IMR-90 (cell line): Measurements from ENCODE around the gene ATP9B. TPM values are rescaled to one million over a fixed set of nuclear protein-coding genes. Genes with fewer than 3 reads are reported as not detected.

Experiments used
- ATAC-seq: fragments of 200-7000 bp; cut with Tn5 transposase; 2 replicates; pipeline ENCODE4 v1.9.1; 2020; ENCODE audit warnings: low read depth, mild to moderate bottlenecking, moderate library complexity
- BruUV-seq: library from RNA; stranded (reverse); fragments of 400-500 nt; replicated peaks from 2 replicates; lab custom pipeline; 2021; lab: Mats Ljungman, UMichigan
- CTCF ChIA-PET: fragments of 300-600 bp; formaldehyde crosslinking; extraction: SDS; loops from one replicate; lab custom pipeline; 2021; ENCODE audit warnings: antibody characterized with exemption; lab: Yijun Ruan, JAX
- POLR2A ChIA-PET: fragments of 300-600 bp; sonication (Branson Sonifier 250); formaldehyde crosslinking; loops from one replicate; lab custom pipeline; 2022; ENCODE audit warnings: antibody characterized with exemption; ENCODE audit not compliant: unreplicated experiment; lab: Charles Lee
- DNase-seq: peaks from one replicate; pipeline ENCODE4 v3.0.0; 2013
- H2AFZ ChIP-seq: replicated peaks from 2 replicates; pipeline ENCODE3; 2013; ENCODE audit warnings: low read length, mild to moderate bottlenecking; ENCODE audit not compliant: poor library complexity
- H2AK5ac ChIP-seq: 2 replicates; pipeline ENCODE4 v1.6.1; 2013; ENCODE audit warnings: low read depth, low read length, inconsistent platforms
- H2AK9ac ChIP-seq: replicated peaks from 2 replicates; pipeline ENCODE3; 2013; ENCODE audit warnings: mild to moderate bottlenecking, low read depth, low read length, moderate library complexity; ENCODE audit not compliant: poor library complexity
- H2BK120ac ChIP-seq: 2 replicates; pipeline ENCODE4 v1.6.1; 2013; ENCODE audit warnings: low read depth, low read length, inconsistent platforms
- H2BK15ac ChIP-seq: 3 replicates; pipeline ENCODE4 v1.6.1; 2013; ENCODE audit warnings: low read depth, low read length, inconsistent platforms
- H2BK20ac ChIP-seq: 2 replicates; pipeline ENCODE4 v1.6.1; 2013; ENCODE audit warnings: low read depth, mild to moderate bottlenecking, inconsistent platforms, low read length, moderate library complexity
- H2BK5ac ChIP-seq: 2 replicates; pipeline ENCODE4 v1.6.1; 2013; ENCODE audit warnings: mild to moderate bottlenecking, low read depth, low read length, inconsistent platforms; ENCODE audit not compliant: poor library complexity, severe bottlenecking
- H3K14ac ChIP-seq: replicated peaks from 2 replicates; pipeline ENCODE4 v1.6.1; 2013; ENCODE audit warnings: low read depth, low read length, inconsistent platforms
- H3K18ac ChIP-seq: 2 replicates; pipeline ENCODE4 v1.6.1; 2013; ENCODE audit warnings: low read depth, low read length, control low read depth
- H3K23ac ChIP-seq: 2 replicates; pipeline ENCODE4 v1.6.1; 2013; ENCODE audit warnings: low read depth, low read length, inconsistent platforms
- H3K27ac ChIP-seq: 2 replicates; pipeline ENCODE4 v1.5.1; 2013; ENCODE audit warnings: mild to moderate bottlenecking, control low read depth, low read length; ENCODE audit not compliant: insufficient read depth
- H3K27me3 ChIP-seq: 2 replicates; pipeline ENCODE4 v1.6.1; 2013; ENCODE audit warnings: low read length; ENCODE audit not compliant: control insufficient read depth, insufficient read depth
- H3K36me3 ChIP-seq: 2 replicates; pipeline ENCODE4 v1.6.1; 2013; ENCODE audit warnings: low read length, mixed read lengths; ENCODE audit not compliant: control insufficient read depth, insufficient read depth
- H3K4ac ChIP-seq: 2 replicates; pipeline ENCODE4 v1.6.1; 2013; ENCODE audit warnings: low read depth, low read length, inconsistent platforms
- H3K4me1 ChIP-seq: 2 replicates; pipeline ENCODE4 v1.6.1; 2013; ENCODE audit warnings: low read length, mixed read lengths; ENCODE audit not compliant: control insufficient read depth, insufficient read depth
- H3K4me2 ChIP-seq: 2 replicates; pipeline ENCODE4 v1.6.1; 2013; ENCODE audit warnings: low read depth, mild to moderate bottlenecking, control low read depth, low read length, moderate library complexity
- H3K4me3 ChIP-seq: 2 replicates; pipeline ENCODE4 v1.5.1; 2013; ENCODE audit warnings: low read depth, mild to moderate bottlenecking, control low read depth, low read length, moderate library complexity; ENCODE audit not compliant: insufficient read depth
- H3K56ac ChIP-seq: 2 replicates; pipeline ENCODE4 v1.6.1; 2013; ENCODE audit warnings: low read length, inconsistent platforms; ENCODE audit not compliant: insufficient read depth; ENCODE audit errors: extremely low read depth
- H3K79me1 ChIP-seq, 2 experiments: 2 replicates each; pipeline ENCODE4 v1.6.1; 2013; ENCODE audit warnings: low read length in 2 of 2, inconsistent platforms in 1 of 2, low read depth in 1 of 2
- H3K9ac ChIP-seq: 2 replicates; pipeline ENCODE4 v1.6.1; 2013; ENCODE audit warnings: low read depth, low read length, control low read depth
- H3K9me1 ChIP-seq: 2 replicates; pipeline ENCODE4 v1.6.1; 2013; ENCODE audit warnings: low read length, inconsistent platforms; ENCODE audit not compliant: insufficient read depth
- H3K9me3 ChIP-seq: 2 replicates; pipeline ENCODE4 v1.6.1; 2013; ENCODE audit warnings: low read length; ENCODE audit not compliant: control insufficient read depth, insufficient read depth
- H4K20me1 ChIP-seq: 2 replicates; pipeline ENCODE4 v1.6.1; 2013; ENCODE audit warnings: low read length, inconsistent platforms; ENCODE audit not compliant: insufficient read depth
- H4K5ac ChIP-seq: 2 replicates; pipeline ENCODE4 v1.6.1; 2013; ENCODE audit warnings: mild to moderate bottlenecking, low read depth, low read length, control low read depth
- H4K8ac ChIP-seq, 2 experiments: 2 replicates each; pipeline ENCODE4 v1.6.1; 2013; ENCODE audit warnings: low read depth in 2 of 2, low read length in 2 of 2, control low read depth in 1 of 2, inconsistent platforms in 1 of 2
- H4K91ac ChIP-seq: 2 replicates; pipeline ENCODE4 v1.6.1; 2013; ENCODE audit warnings: low read depth, low read length, inconsistent platforms; ENCODE audit not compliant: insufficient read depth
- FOS ChIP-seq: fragments of 150-350 bp; IDR thresholded peaks from 2 replicates; pipeline ENCODE4 v1.6.1; 2016; ENCODE audit warnings: low read depth, low read length
- POLR2A ChIP-seq: IDR thresholded peaks from 2 replicates; pipeline ENCODE4 v1.6.1; 2012; ENCODE audit warnings: mild to moderate bottlenecking, low read depth, low read length
- RFX5 ChIP-seq: IDR thresholded peaks from 2 replicates; pipeline ENCODE4 v1.8.0; 2012; ENCODE audit warnings: low read depth, mild to moderate bottlenecking, low read length, moderate library complexity
- WGBS, 2 experiments: methylation state at CpG; one replicate each; pipeline versions ENCODE4 v1.1.5 to v1.1.7; 2013; ENCODE audit warnings: missing lambda C conversion rate in 2 of 2; ENCODE audit not compliant: insufficient read length in 1 of 2; ENCODE audit errors: extremely low coverage in 2 of 2; 5-methylcytosine and 5-hydroxymethylcytosine counted together
- dilution Hi-C: fragments of 300-500 bp; cut with HindIII; formaldehyde crosslinking; loops from one replicate; pipeline ENCODE4 v1.14.3; 2018; ENCODE audit warnings: low sequenced_read_pairs; ENCODE audit not compliant: unreplicated experiment
- in situ Hi-C: fragments of 300-500 bp; cut with MboI; formaldehyde crosslinking; loops from 3 replicates; pipeline ENCODE4 v1.14.3; 2019; ENCODE audit warnings: low sequenced_read_pairs, inconsistent platforms, mixed read lengths
- intact Hi-C: fragments of 100-400 bp; cut with micrococcal nuclease; formaldehyde crosslinking; loops from 2 replicates; pipeline ENCODE4 v1.10.0; 2022
- polyA plus RNA-seq, 3 experiments: library from polyadenylated mRNA; depleted of rRNA; stranded (reverse); fragments of >200 nt; gene quantifications; 2 replicates each; pipeline ENCODE4 v1.2.3, GENCODE V29; 2012; ENCODE audit warnings: low replicate concordance in 1 of 3
- total RNA-seq: library from RNA; depleted of rRNA; stranded (reverse); fragments of >200 nt; gene quantifications from 2 replicates; pipeline ENCODE4 v1.2.3, GENCODE V29; 2012
- TF ChIP-seq, protein P1 (sequence below): fragments of 150-350 bp; IDR thresholded peaks from 2 replicates; pipeline ENCODE4 v1.6.1; 2016; ENCODE audit warnings: low read depth, mild to moderate bottlenecking, low read length, moderate library complexity, borderline replicate concordance

Gene ATP9B
- total and polyA plus RNA-seq, 2 of the 4 experiments (the other 2 are of a cell fraction), result 11.0 to 11.5 TPM

DNA sequence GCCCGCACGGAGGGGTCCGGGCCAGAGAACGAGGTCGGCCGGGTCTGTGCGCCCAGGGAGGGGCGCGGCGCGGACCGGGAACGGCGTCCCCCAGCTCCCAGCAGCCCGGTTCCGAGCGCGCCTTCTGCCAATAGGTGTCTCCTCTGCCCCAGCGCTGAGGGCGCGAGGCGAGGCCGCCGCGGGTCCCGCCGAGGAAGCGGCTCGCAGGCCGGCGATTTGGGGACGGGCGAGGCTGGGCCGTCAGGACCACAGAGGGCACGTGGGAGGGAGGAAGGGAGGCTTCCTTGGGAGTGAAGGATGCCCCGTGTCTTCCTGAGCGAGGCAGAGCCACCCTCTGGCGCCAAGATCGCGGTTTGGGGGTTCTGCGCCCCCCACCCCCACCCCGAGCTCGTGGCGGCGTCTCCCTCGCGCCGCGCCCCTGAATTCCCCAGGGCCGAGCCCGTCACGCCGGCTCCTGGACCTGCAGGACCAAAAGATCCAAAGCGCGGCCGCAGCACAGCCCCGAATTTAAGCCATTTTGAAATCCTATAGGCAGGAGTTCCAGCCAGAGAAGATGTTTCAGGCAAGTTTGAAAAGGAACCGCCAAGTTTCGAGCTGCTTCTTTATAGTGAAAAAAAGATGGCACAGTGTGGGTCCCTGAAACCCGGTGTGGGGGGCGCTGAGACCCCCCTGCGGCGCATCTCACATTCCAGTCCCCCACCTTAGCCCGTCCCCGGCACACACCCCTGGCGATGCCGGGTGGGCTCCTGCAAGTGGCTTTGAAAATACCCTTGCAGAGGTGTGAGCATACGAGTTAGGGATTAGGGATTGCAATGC lies 327.4 kb downstream of the ATP9B start (continued):
- TF ChIP-seq, protein P1, sequence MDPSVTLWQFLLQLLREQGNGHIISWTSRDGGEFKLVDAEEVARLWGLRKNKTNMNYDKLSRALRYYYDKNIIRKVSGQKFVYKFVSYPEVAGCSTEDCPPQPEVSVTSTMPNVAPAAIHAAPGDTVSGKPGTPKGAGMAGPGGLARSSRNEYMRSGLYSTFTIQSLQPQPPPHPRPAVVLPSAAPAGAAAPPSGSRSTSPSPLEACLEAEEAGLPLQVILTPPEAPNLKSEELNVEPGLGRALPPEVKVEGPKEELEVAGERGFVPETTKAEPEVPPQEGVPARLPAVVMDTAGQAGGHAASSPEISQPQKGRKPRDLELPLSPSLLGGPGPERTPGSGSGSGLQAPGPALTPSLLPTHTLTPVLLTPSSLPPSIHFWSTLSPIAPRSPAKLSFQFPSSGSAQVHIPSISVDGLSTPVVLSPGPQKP, result no peak

DNA sequence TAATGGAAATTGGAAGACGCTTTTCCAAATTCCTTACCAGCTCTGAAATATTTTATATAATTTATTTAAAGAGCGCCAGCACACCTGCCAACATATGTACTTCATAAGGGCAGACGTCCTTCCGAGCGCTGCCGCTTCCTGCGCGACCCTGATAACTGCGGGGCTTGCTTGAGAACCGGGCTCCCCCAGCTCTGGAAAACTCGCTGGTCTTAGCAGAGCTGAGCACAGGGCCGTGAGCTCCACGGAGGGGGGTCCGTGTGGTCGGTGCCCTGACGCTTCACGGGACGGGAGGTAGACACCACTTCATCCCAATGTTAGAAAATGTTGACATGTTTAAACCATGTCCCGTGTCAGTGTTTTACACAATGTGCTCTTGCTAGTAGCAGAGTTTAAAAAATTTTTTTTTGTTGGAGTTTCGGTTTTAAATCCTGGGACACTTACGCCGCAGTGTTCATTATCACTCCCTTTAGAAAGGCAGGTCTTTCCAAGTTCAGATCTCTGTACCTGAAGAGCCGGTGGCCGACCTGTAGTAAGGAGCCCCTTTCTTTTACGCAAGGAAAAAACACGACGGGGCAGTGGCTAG lies 328.1 kb downstream of the ATP9B start:
- dilution Hi-C loops, result no loop called here
- Histone ChIP-seq H3K27me3 (peaks cover 9% of the 10 kb centered on the region), H3K4ac (no peak overlapping the region), H3K56ac (no peak overlapping the region), H3K9me1 (no peaks in the 10 kb centered on the region), H3K36me3 (no peaks in the 10 kb centered on the region), H3K4me2 (no peak overlapping the region), H3K9ac (no peak overlapping the region), H2AK5ac (no peak overlapping the region), H3K23ac (no peak overlapping the region), H2AK9ac (no peak overlapping the region), H3K9me3 (no peaks in the 10 kb centered on the region), H3K4me1 (peaks cover 5% of the 10 kb centered on the region), H3K14ac (no peak overlapping the region), H3K18ac (no peak overlapping the region), H2AFZ (no peak overlapping the region), H3K79me1 (no peaks in the 10 kb centered on the region), H2BK20ac (no peak overlapping the region), H4K20me1 (no peaks in the 10 kb centered on the region), H4K5ac (no peak overlapping the region), H2BK15ac (no peak overlapping the region), H2BK5ac (no peak overlapping the region), H3K4me3 (no peak overlapping the region), H3K27ac (no peak overlapping the region), H2BK120ac (no peak overlapping the region), H4K91ac (no peak overlapping the region), H4K8ac (no peak overlapping the region)
- no peak for DNase-seq
- ATAC-seq, result no peak
- in situ Hi-C loops, result no loop called here
- intact Hi-C loops, result no loop called here
- WGBS, 2 experiments, result 40% methylated on average over 1 of the region's 27 CpGs; no CpG with 5 or more reads in 1 of the 2 experiments
- no TSS peak for BruUV-seq
- ChIA-PET POLR2A (no interaction called here), CTCF (interaction anchor here (0.6 kb wide), 2 partner anchors 11 to 205 kb away, joined by 3 to 4 read pairs; no protein-coding TSS in a partner anchor)
- TF ChIP-seq POLR2A, result no peak
- no peak for TF ChIP-seq RFX5
- TF ChIP-seq FOS, result no peak
